H9 (cell line): Measurements from ENCODE around the gene TRPC6. TPM values are rescaled to one million over a fixed set of nuclear protein-coding genes. Genes with fewer than 3 reads are reported as not detected.

ENCODE experiments used
- DNase-seq: peaks from one replicate; pipeline ENCODE4 v3.0.0-alpha.2; 2017
- H2AFZ ChIP-seq: one replicate; pipeline ENCODE4 v1.6.1; 2013; ENCODE audit warnings: mild to moderate bottlenecking, low read length, control low read depth, moderate library complexity
- H2AK5ac ChIP-seq: 2 replicates; pipeline ENCODE4 v1.6.1; 2013; ENCODE audit warnings: low read length, control low read depth, mixed read lengths; ENCODE audit not compliant: insufficient read length
- H2BK120ac ChIP-seq: one replicate; pipeline ENCODE4 v1.6.1; 2013; ENCODE audit warnings: low read depth, mild to moderate bottlenecking, low read length, control low read depth, inconsistent platforms; ENCODE audit not compliant: poor library complexity, severe bottlenecking
- H2BK12ac ChIP-seq: 2 replicates; pipeline ENCODE4 v1.6.1; 2013; ENCODE audit warnings: low read length, control low read depth, mixed read lengths, low read depth; ENCODE audit not compliant: insufficient read length
- H2BK15ac ChIP-seq: 2 replicates; pipeline ENCODE4 v1.6.1; 2013; ENCODE audit warnings: low read depth, low read length, control low read depth
- H2BK20ac ChIP-seq: one replicate; pipeline ENCODE4 v1.6.1; 2013; ENCODE audit warnings: low read depth, mild to moderate bottlenecking, low read length, control low read depth, inconsistent platforms; ENCODE audit not compliant: poor library complexity, severe bottlenecking
- H2BK5ac ChIP-seq: 2 replicates; pipeline ENCODE4 v1.6.1; 2013; ENCODE audit warnings: low read length, control low read depth, mixed read lengths; ENCODE audit not compliant: insufficient read length
- H3K14ac ChIP-seq: 2 replicates; pipeline ENCODE4 v1.6.1; 2013; ENCODE audit warnings: low read length, control low read depth; ENCODE audit not compliant: insufficient read depth
- H3K18ac ChIP-seq: 2 replicates; pipeline ENCODE4 v1.6.1; 2013; ENCODE audit warnings: low read depth, mild to moderate bottlenecking, mixed read lengths, low read length, control low read depth; ENCODE audit not compliant: insufficient read length
- H3K23ac ChIP-seq: 2 replicates; pipeline ENCODE4 v1.6.1; 2013; ENCODE audit warnings: low read length, control low read depth, mixed read lengths, low read depth; ENCODE audit not compliant: insufficient read length
- H3K23me2 ChIP-seq: 2 replicates; pipeline ENCODE4 v1.6.1; 2013; ENCODE audit warnings: low read depth, mild to moderate bottlenecking, mixed read lengths, low read length, control low read depth; ENCODE audit not compliant: insufficient read length, poor library complexity, severe bottlenecking
- H3K27ac ChIP-seq: 2 replicates; pipeline ENCODE4 v1.5.1; 2013; ENCODE audit warnings: low read length, control low read depth, mixed read lengths, low read depth; ENCODE audit not compliant: insufficient read length
- H3K27me3 ChIP-seq: 2 replicates; pipeline ENCODE4 v1.6.1; 2013; ENCODE audit warnings: low read length, control low read depth, inconsistent platforms; ENCODE audit not compliant: insufficient read depth
- H3K4ac ChIP-seq: 2 replicates; pipeline ENCODE4 v1.6.1; 2013; ENCODE audit warnings: low read depth, mild to moderate bottlenecking, control low read depth, inconsistent platforms, low read length, moderate library complexity
- H3K4me1 ChIP-seq: 2 replicates; pipeline ENCODE4 v1.6.1; 2013; ENCODE audit warnings: low read length, control low read depth, inconsistent platforms; ENCODE audit not compliant: insufficient read depth
- H3K4me2 ChIP-seq: 2 replicates; pipeline ENCODE4 v1.6.1; 2013; ENCODE audit warnings: low read length, control low read depth, mixed read lengths; ENCODE audit not compliant: insufficient read length, insufficient read depth
- H3K56ac ChIP-seq: 2 replicates; pipeline ENCODE4 v1.6.1; 2013; ENCODE audit warnings: low read depth, mild to moderate bottlenecking, mixed read lengths, low read length, control low read depth; ENCODE audit not compliant: insufficient read length
- H3K79me1 ChIP-seq: 2 replicates; pipeline ENCODE4 v1.6.1; 2013; ENCODE audit warnings: low read depth, mild to moderate bottlenecking, moderate library complexity, low read length, control low read depth, inconsistent platforms; ENCODE audit not compliant: insufficient read depth, poor library complexity, severe bottlenecking
- H3K79me2 ChIP-seq: 2 replicates; pipeline ENCODE4 v1.6.1; 2013; ENCODE audit warnings: low read length, control low read depth, inconsistent platforms; ENCODE audit not compliant: insufficient read depth
- H3K9ac ChIP-seq: 2 replicates; pipeline ENCODE4 v1.6.1; 2013; ENCODE audit warnings: low read length, control low read depth, mixed read lengths; ENCODE audit not compliant: insufficient read length; ENCODE audit errors: extremely low read depth
- H3K9me3 ChIP-seq: one replicate; pipeline ENCODE4 v1.6.1; 2013; ENCODE audit warnings: low read depth, low read length, inconsistent platforms; ENCODE audit not compliant: control insufficient read depth
- H3T11ph ChIP-seq: one replicate; pipeline ENCODE4 v1.6.1; 2013; ENCODE audit warnings: mild to moderate bottlenecking, low read length, control low read depth, inconsistent platforms
- H4K20me1 ChIP-seq: one replicate; pipeline ENCODE4 v1.6.1; 2013; ENCODE audit not compliant: control insufficient read depth, insufficient read length, insufficient read depth
- H4K5ac ChIP-seq: 2 replicates; pipeline ENCODE4 v1.6.1; 2013; ENCODE audit warnings: low read depth, mild to moderate bottlenecking, mixed read lengths, low read length, control low read depth; ENCODE audit not compliant: insufficient read length
- H4K8ac ChIP-seq: replicated peaks from 2 replicates; pipeline ENCODE4 v1.6.1; 2013; ENCODE audit warnings: low read length, control low read depth, mixed read lengths, low read depth; ENCODE audit not compliant: insufficient read length
- H4K91ac ChIP-seq: 2 replicates; pipeline ENCODE4 v1.6.1; 2013; ENCODE audit warnings: low read depth, mild to moderate bottlenecking, moderate library complexity, mixed read lengths, low read length, control low read depth; ENCODE audit not compliant: insufficient read length
- H3K27ac Mint-ChIP-seq, 3 experiments: 2 replicates in 2 of 3; 3 replicates in 1 of 3; pipeline ENCODE4 v1.8.0; 2020 to 2021; ENCODE audit warnings: mixed read lengths in 3 of 3, mild to moderate bottlenecking in 1 of 3, moderate library complexity in 1 of 3
- H3K27me3 Mint-ChIP-seq: 2 replicates; pipeline ENCODE4 v1.8.0; 2021; ENCODE audit warnings: low read depth, mild to moderate bottlenecking, moderate library complexity, mixed read lengths
- H3K36me3 Mint-ChIP-seq, 3 experiments: 2 replicates in 2 of 3; 3 replicates in 1 of 3; pipeline ENCODE4 v1.8.0; 2020 to 2021; ENCODE audit warnings: low read depth in 3 of 3, mixed read lengths in 3 of 3; ENCODE audit not compliant: insufficient read depth in 1 of 3
- H3K4me1 Mint-ChIP-seq, 2 experiments: 2 replicates each; pipeline ENCODE4 v1.8.0; 2020; ENCODE audit warnings: mixed read lengths in 2 of 2
- H3K4me3 Mint-ChIP-seq, 2 experiments: 2 replicates in 1 of 2; 3 replicates in 1 of 2; pipeline ENCODE4 v1.8.0; 2020 to 2021; ENCODE audit warnings: mild to moderate bottlenecking in 2 of 2, mixed read lengths in 2 of 2, moderate library complexity in 1 of 2
- H3K9me3 Mint-ChIP-seq, 2 experiments: 2 replicates in 1 of 2; 3 replicates in 1 of 2; pipeline ENCODE4 v1.8.0; 2020; ENCODE audit warnings: mild to moderate bottlenecking in 2 of 2, mixed read lengths in 2 of 2, moderate library complexity in 1 of 2
- WGBS: extraction: QIAGEN DNeasy Blood & Tissue Kit; methylation state at CpG from one replicate; pipeline ENCODE4 v1.1.7; 2013; ENCODE audit warnings: missing lambda C conversion rate, low lambda C conversion rate, mixed read lengths; ENCODE audit not compliant: insufficient read length; ENCODE audit errors: extremely low coverage; 5-methylcytosine and 5-hydroxymethylcytosine counted together
- total RNA-seq: library from RNA; stranded (reverse); gene quantifications from 2 replicates; pipeline ENCODE4 v1.2.1, GENCODE V29; 2021
- TF ChIP-seq, protein P1 (sequence below): fragments of 200-600 bp; sonication (generic); conservative IDR thresholded peaks from 3 replicates; pipeline ENCODE4 v1.8.0; 2021; ENCODE audit warnings: antibody characterized with exemption, mild to moderate bottlenecking

The TRPC6 gene
- total RNA-seq, 1 experiment from 2014 or later, result 14.4 TPM

DNA sequence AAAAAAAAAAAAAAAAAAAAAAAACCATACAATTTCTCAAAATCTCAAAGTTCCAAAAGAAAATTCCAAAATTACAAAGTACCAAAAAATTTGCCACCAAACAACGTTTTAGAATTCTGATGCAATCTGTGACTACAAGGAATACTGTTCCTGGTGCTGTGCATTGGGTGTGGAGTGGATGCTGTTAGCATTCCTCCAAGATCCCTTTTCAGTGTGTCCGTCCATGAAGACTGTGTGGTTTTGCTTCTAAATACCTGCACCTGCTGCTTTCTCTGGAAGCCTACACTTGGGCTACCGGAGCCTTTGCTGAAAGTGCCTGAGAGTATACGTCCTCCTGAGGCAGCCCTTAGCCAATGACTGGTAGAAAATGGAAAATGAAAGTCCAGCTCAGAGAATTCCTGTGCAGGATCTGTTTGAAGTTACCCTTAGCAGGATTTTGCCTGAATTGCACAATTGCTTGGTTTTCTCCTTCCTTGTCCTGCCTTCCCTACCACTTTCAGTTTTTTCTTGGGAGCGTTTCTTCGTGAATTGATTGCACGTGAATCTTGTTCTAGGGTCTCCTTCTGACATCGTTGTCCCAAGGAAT lies 140.8 kb downstream of the TRPC6 start:
- no peak overlapping the region for H3K14ac ChIP-seq
- no peak overlapping the region for H2BK120ac ChIP-seq
- H4K8ac ChIP-seq, result no peak overlapping the region
- no peak overlapping the region for H2BK15ac ChIP-seq
- Mint-ChIP-seq H3K27ac (no peak overlapping the region), H3K9me3 (0 out of 5 replicates have a peak, but pooled peaks cover 0 to 3% of the 10 kb centered on the region in 2 experiments), H3K4me3 (no peak overlapping the region), H3K36me3 (no peaks in the 10 kb centered on the region), H3K27me3 (no peaks in the 10 kb centered on the region), H3K4me1 (peaks cover 0 to 2% of the 10 kb centered on the region in 2 experiments; a peak in 1 of 4 replicates)
- H4K91ac ChIP-seq, result no peak overlapping the region
- H3K56ac ChIP-seq, result no peak overlapping the region
- no peak overlapping the region for H4K5ac ChIP-seq
- no peak overlapping the region for H3K23ac ChIP-seq
- no peaks in the 10 kb centered on the region for H3K9me3 ChIP-seq
- H3K9ac ChIP-seq, result no peak overlapping the region
- H3K27ac ChIP-seq, result no peak overlapping the region
- no peak overlapping the region for H3K4me2 ChIP-seq
- H3K23me2 ChIP-seq, result no peaks in the 10 kb centered on the region
- no peak overlapping the region for H2BK20ac ChIP-seq
- H3K27me3 ChIP-seq, result no peaks in the 10 kb centered on the region
- H3K18ac ChIP-seq, result no peak overlapping the region
- H2AK5ac ChIP-seq, result no peak overlapping the region
- no peaks in the 10 kb centered on the region for H3K79me2 ChIP-seq
- H3K4ac ChIP-seq, result no peak overlapping the region
- H3K79me1 ChIP-seq, result no peaks in the 10 kb centered on the region
- H2BK12ac ChIP-seq, result no peak overlapping the region
- H3T11ph ChIP-seq, result no peak overlapping the region
- no CpG with 5 or more reads among the region's 8 CpGs for WGBS
- TF ChIP-seq, protein P1, sequence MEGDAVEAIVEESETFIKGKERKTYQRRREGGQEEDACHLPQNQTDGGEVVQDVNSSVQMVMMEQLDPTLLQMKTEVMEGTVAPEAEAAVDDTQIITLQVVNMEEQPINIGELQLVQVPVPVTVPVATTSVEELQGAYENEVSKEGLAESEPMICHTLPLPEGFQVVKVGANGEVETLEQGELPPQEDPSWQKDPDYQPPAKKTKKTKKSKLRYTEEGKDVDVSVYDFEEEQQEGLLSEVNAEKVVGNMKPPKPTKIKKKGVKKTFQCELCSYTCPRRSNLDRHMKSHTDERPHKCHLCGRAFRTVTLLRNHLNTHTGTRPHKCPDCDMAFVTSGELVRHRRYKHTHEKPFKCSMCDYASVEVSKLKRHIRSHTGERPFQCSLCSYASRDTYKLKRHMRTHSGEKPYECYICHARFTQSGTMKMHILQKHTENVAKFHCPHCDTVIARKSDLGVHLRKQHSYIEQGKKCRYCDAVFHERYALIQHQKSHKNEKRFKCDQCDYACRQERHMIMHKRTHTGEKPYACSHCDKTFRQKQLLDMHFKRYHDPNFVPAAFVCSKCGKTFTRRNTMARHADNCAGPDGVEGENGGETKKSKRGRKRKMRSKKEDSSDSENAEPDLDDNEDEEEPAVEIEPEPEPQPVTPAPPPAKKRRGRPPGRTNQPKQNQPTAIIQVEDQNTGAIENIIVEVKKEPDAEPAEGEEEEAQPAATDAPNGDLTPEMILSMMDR, result no peak
- no peak for DNase-seq
- H2AFZ ChIP-seq, result no peak overlapping the region
- H3K4me1 ChIP-seq, result no peaks in the 10 kb centered on the region
- no peaks in the 10 kb centered on the region for H4K20me1 ChIP-seq
- no peak overlapping the region for H2BK5ac ChIP-seq
